K562 (cell line): ENCODE results near the gene LMAN2. TPM values are rescaled to one million over a fixed set of nuclear protein-coding genes. Genes with fewer than 3 reads are reported as not detected.

Experiments used
- FOXK2 ChIP-seq, 2 experiments: fragments of 450-650 bp; IDR thresholded peaks in 1 of 2; conservative IDR thresholded peaks in 1 of 2; 2 replicates each; pipeline ENCODE4 v1.6.1; 2016; ENCODE audit warnings: low read depth in 2 of 2, mild to moderate bottlenecking in 1 of 2
- GMEB1 ChIP-seq: fragments of 250-450 bp; sonication (Bioruptor Pico); IDR thresholded peaks from 2 replicates; pipeline ENCODE4 v1.4.0; 2020; ENCODE audit warnings: mild to moderate bottlenecking
- MAZ ChIP-seq, 2 experiments: fragments of 450-650 bp in 1 of 2; sonication (generic) in 1 of 2; formaldehyde crosslinking; IDR thresholded peaks in 1 of 2; conservative IDR thresholded peaks in 1 of 2; 2 replicates each; pipeline versions ENCODE4 v1.4.0 to v1.5.0; 2020; ENCODE audit warnings: mild to moderate bottlenecking in 1 of 2, missing genetic modification reagents in 1 of 2
- PHTF2 ChIP-seq: fragments of 250-450 bp; sonication (Bioruptor Pico); IDR thresholded peaks from 2 replicates; pipeline ENCODE4 v1.5.0; 2021; ENCODE audit warnings: mild to moderate bottlenecking
- PTTG1 ChIP-seq: fragments of 450-650 bp; IDR thresholded peaks from 2 replicates; pipeline ENCODE4 v1.6.1; 2016; ENCODE audit warnings: low read depth, mild to moderate bottlenecking, missing genetic modification characterization, missing compliant biosample characterization
- RB1 ChIP-seq: fragments of 450-650 bp; IDR thresholded peaks from 2 replicates; pipeline ENCODE4 v1.6.1; 2017; ENCODE audit warnings: low read depth, mild to moderate bottlenecking
- THAP12 ChIP-seq: fragments of 250-450 bp; sonication (Bioruptor Pico); IDR thresholded peaks from 2 replicates; pipeline ENCODE4 v1.9.0; 2021; ENCODE audit warnings: mild to moderate bottlenecking, inconsistent platforms
- ZNF143 ChIP-seq: sonication (generic); formaldehyde crosslinking; IDR thresholded peaks from 2 replicates; pipeline ENCODE4 v1.9.0; 2022; ENCODE audit warnings: mild to moderate bottlenecking, missing genetic modification reagents
- ZNF639 ChIP-seq, 2 experiments: fragments of 200-800 bp in 1 of 2; sonication (Bioruptor generic) in 1 of 2; sonication (generic) in 1 of 2; formaldehyde crosslinking in 1 of 2; IDR thresholded peaks in 1 of 2; conservative IDR thresholded peaks in 1 of 2; 2 replicates each; pipeline versions ENCODE4 v1.5.0 to v1.6.1; 2016 to 2020; ENCODE audit warnings: missing compliant biosample characterization in 1 of 2, missing genetic modification characterization in 1 of 2, missing genetic modification reagents in 1 of 2
- ZNF696 ChIP-seq: fragments of 250-450 bp; sonication (Bioruptor Pico); conservative IDR thresholded peaks from 2 replicates; pipeline ENCODE4 v1.4.0; 2020; ENCODE audit warnings: mild to moderate bottlenecking, moderate library complexity
- polyA plus RNA-seq, 8 experiments: library from polyadenylated mRNA; depleted of rRNA in 4 of 8; stranded (reverse) in 5 of 8; unstranded in 3 of 8; fragments of >200 nt; fragmentation: Nextera tagmentation in 2 of 8; fragmentation: Illumina TruSeq in 1 of 8; extraction: Ambion mirVana in 2 of 8; extraction: Trizol in 1 of 8; gene quantifications; 2 replicates each; pipeline versions ENCODE4 v1.2.1 to v1.2.3, GENCODE V29; 2011 to 2014; ENCODE audit warnings: inconsistent platforms in 1 of 8, missing spikeins in 1 of 8
- total RNA-seq, 7 experiments: library from RNA; depleted of rRNA in 6 of 7; stranded (reverse); fragments of >200 nt in 6 of 7; fragmentation: Illumina TruSeq in 2 of 7; extraction: Trizol in 2 of 7; gene quantifications; 2 replicates each; pipeline versions ENCODE4 v1.2.1 to v1.2.3, GENCODE V29; 2011 to 2021; ENCODE audit warnings: low replicate concordance in 1 of 7

LMAN2 gene
- total and polyA plus RNA-seq, 9 of the 15 experiments (the other 6 are each of a cell fraction or from before 2014, with no cell fraction given): 2.7 to 254 (median 136) TPM

GRCh38 chr5:177378884-177379883 lies 27.7 kb upstream of the LMAN2 start (continued):
- TF ChIP-seq ZNF639 (CRISPR knock-in tag; conservative IDR thresholded peaks at IDR 0.05 in 1 of 2, IDR thresholded peaks at IDR 0.05 in 1 of 2) (peak in 1 of 2 experiments; percentile 87; a peak in 2 of 4 replicates), THAP12 (0 out of 2 replicates have a peak, but pooled peaks have one; percentile 27), GMEB1 (no peak), MAZ (CRISPR knock-in tag; conservative IDR thresholded peaks at IDR 0.05 in 1 of 2, IDR thresholded peaks at IDR 0.05 in 1 of 2) (peak in 1 of 2 experiments; percentile 18; a peak in 1 of 4 replicates), RB1 (0 out of 2 replicates have a peak, but pooled peaks have one; percentile 9), PTTG1 (tag) (peak; percentile 66; the same call in 1 of the 2 replicates), ZNF696 (CRISPR knock-in tag) (no peak), FOXK2 (conservative IDR thresholded peaks at IDR 0.05 in 1 of 2, IDR thresholded peaks at IDR 0.05 in 1 of 2; ENCODE audit: low read depth in 2 of 2) (peak; percentile 61 to 64), ZNF143 (no peak), PHTF2 (CRISPR knock-in tag) (no peak)
